Measurements from ENCODE around the gene HIVEP3. TPM values are rescaled to one million over a fixed set of nuclear protein-coding genes. Genes with fewer than 3 reads are reported as not detected.

Gene HIVEP3
- total RNA-seq, 1 donor, result 1.8 TPM

DNA sequence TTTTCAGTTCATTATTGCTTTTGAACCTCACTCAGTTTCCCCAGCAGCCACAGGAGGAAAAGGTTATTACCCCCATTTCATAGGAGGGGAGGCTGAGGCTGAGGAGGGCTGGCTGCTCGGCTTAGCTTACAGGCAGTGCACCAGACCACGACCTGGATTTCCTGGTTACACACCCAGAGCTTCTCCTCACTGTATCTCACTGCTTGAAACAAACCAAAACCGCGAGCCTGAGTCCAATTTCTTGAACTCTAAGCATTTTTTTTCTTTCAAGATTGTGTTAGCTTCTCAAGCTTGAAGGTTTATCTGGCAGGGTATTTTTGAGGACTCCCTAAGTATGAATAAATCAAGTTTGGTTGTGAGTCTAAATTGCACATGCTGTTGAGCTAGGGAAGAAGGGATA lies 245.3 kb downstream of the HIVEP3 start:
- DNase-seq (ENCODE audit: insufficient read length, low spot score, missing footprints), result no peak
- Histone ChIP-seq H2AFZ (ENCODE audit: low read length) (no peak overlapping the region), H3K36me3 (ENCODE audit: insufficient read depth, low read length) (no peaks in the 10 kb centered on the region), H3K79me2 (ENCODE audit: insufficient read depth, low read length) (no peaks in the 10 kb centered on the region), H3K4me2 (ENCODE audit: insufficient read depth, low read length) (peak overlapping the region; percentile 44), H3K27ac (ENCODE audit: low read depth, low read length) (peak overlapping the region; percentile 60), H4K20me1 (ENCODE audit: insufficient read depth, low read length) (no peaks in the 10 kb centered on the region), H3K4me3 (ENCODE audit: insufficient read depth, low read length) (no peak overlapping the region), H3K4me1 (ENCODE audit: insufficient read depth, low read length) (peaks cover 45% of the 10 kb centered on the region), H3K9me3 (ENCODE audit: low read depth, low read length) (no peaks in the 10 kb centered on the region), H3K27me3 (ENCODE audit: insufficient read depth, low read length) (no peaks in the 10 kb centered on the region)
- TF ChIP-seq, protein P1, sequence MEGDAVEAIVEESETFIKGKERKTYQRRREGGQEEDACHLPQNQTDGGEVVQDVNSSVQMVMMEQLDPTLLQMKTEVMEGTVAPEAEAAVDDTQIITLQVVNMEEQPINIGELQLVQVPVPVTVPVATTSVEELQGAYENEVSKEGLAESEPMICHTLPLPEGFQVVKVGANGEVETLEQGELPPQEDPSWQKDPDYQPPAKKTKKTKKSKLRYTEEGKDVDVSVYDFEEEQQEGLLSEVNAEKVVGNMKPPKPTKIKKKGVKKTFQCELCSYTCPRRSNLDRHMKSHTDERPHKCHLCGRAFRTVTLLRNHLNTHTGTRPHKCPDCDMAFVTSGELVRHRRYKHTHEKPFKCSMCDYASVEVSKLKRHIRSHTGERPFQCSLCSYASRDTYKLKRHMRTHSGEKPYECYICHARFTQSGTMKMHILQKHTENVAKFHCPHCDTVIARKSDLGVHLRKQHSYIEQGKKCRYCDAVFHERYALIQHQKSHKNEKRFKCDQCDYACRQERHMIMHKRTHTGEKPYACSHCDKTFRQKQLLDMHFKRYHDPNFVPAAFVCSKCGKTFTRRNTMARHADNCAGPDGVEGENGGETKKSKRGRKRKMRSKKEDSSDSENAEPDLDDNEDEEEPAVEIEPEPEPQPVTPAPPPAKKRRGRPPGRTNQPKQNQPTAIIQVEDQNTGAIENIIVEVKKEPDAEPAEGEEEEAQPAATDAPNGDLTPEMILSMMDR (IDR thresholded peaks at IDR 0.05; ENCODE audit: extremely low read depth, low read depth, low read length), result no peak

DNA sequence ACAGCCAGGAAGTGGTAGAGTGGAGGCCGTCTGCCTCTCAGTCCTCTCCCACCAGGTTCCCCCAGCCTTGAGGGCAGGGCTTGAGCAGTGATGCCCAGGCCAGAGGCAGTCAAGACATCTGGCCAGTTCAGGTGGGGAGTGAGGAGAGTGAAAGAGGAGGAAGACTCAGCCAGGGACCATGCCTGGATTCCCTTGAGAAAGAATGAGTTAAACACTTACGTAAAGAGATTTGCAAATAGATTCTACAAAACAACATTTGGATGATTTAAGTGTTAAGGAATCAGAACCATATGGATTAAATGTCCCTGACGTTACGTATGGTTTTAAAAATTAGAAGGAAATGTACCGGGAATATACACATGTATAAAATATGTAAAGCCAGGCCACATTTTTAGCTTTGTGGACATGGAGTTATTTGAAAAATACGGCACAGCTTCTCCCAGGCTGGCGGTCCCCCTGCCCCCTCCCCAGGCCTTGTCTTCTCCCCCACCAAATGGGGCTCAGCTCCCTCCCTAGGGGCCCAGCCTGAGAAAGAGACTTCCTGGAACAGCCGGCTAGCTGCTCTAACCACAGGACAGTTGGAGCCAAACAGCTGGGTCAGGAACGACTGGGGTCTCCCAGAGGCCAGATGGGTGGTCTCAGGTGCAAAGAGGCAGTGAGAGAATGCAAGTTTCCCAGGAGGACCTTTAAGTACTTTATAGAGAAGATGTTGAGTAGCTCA lies 245.9 kb downstream of the HIVEP3 start:
- Histone ChIP-seq H3K4me2 (ENCODE audit: insufficient read depth, low read length) (peak overlapping the region; percentile 44), H3K27me3 (ENCODE audit: insufficient read depth, low read length) (no peaks in the 10 kb centered on the region)

DNA sequence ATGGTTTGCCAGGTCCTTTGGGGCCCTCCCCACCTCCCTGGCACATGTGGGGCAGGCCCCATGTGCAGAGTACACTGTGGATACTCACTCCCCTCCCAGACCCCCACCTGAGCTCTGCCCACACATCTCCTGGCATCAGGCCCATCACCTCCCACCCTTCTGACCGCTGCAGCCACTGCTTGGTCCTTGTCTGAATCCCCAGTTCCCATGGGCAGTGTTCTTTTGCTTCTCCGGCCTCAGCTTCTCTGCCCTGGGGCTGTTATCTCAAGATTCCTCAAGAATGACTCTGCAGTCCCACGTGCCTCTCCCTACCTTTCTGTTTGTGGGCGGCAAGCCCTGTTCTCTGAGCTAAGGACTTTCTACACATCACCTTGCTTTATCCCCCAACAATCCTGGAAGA lies 246.5 kb downstream of the HIVEP3 start:
- H3K9me3 ChIP-seq (ENCODE audit: low read depth, low read length), result no peaks in the 10 kb centered on the region
- no peak overlapping the region for H3K4me3 ChIP-seq (ENCODE audit: insufficient read depth, low read length)
- H3K27me3 ChIP-seq (ENCODE audit: insufficient read depth, low read length), result no peaks in the 10 kb centered on the region
- H3K27ac ChIP-seq (ENCODE audit: low read depth, low read length), result peak overlapping the region; percentile 60
- peak; percentile 91 for DNase-seq (ENCODE audit: insufficient read length, low spot score, missing footprints)
- no peak overlapping the region for H2AFZ ChIP-seq (ENCODE audit: low read length)
- peak overlapping the region; percentile 44 for H3K4me2 ChIP-seq (ENCODE audit: insufficient read depth, low read length)
- H4K20me1 ChIP-seq (ENCODE audit: insufficient read depth, low read length), result no peaks in the 10 kb centered on the region
- no peaks in the 10 kb centered on the region for H3K36me3 ChIP-seq (ENCODE audit: insufficient read depth, low read length)
- H3K79me2 ChIP-seq (ENCODE audit: insufficient read depth, low read length), result no peaks in the 10 kb centered on the region
- TF ChIP-seq, protein P1 (IDR thresholded peaks at IDR 0.05; ENCODE audit: extremely low read depth, low read depth, low read length), result no peak
- H3K4me1 ChIP-seq (ENCODE audit: insufficient read depth, low read length), result peaks cover 39% of the 10 kb centered on the region

More for the DNA sequence above, 245.9 kb downstream of the HIVEP3 start:
- no peak overlapping the region for H2AFZ ChIP-seq (ENCODE audit: low read length)
- no peaks in the 10 kb centered on the region for H4K20me1 ChIP-seq (ENCODE audit: insufficient read depth, low read length)
- no peaks in the 10 kb centered on the region for H3K36me3 ChIP-seq (ENCODE audit: insufficient read depth, low read length)
- H3K4me3 ChIP-seq (ENCODE audit: insufficient read depth, low read length), result no peak overlapping the region
- peaks cover 39% of the 10 kb centered on the region for H3K4me1 ChIP-seq (ENCODE audit: insufficient read depth, low read length)
- DNase-seq (ENCODE audit: insufficient read length, low spot score, missing footprints), result no peak
- H3K9me3 ChIP-seq (ENCODE audit: low read depth, low read length), result no peaks in the 10 kb centered on the region
- no peaks in the 10 kb centered on the region for H3K79me2 ChIP-seq (ENCODE audit: insufficient read depth, low read length)
- TF ChIP-seq, protein P1 (IDR thresholded peaks at IDR 0.05; ENCODE audit: extremely low read depth, low read depth, low read length), result no peak
- H3K27ac ChIP-seq (ENCODE audit: low read depth, low read length), result peak overlapping the region; percentile 60

DNA sequence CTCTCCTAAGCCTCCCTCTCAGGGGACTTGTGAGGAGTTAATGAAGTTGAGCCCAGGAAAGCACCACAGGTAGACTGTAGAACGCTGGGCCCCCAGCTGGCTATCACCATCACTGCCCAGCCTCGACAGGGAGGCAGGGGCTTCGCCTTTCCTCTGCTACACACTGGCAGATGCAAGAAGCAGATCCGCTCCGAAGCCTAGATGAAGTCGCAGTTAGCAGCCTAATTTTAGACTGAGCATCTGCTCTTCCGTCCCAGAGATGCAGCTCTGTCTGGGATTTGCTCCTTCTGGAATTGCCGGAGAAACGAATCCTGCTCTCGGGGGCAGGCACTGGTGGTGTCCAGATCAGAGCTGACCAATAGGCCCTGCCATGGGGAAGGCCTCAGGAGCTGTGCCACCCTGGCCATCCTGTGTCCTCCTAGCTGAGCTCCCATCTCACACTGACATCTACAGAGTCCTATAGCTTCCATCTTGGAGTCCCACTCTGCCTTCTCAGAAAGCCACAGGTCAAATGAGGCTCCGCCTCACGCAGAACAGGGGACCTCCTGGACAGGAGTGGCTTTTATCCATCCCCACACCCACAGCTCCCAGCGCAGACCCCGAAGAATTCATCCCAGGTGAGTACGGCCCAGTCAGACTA lies 247.5 kb downstream of the HIVEP3 start:
- TF ChIP-seq, protein P1 (IDR thresholded peaks at IDR 0.05; ENCODE audit: extremely low read depth, low read depth, low read length), result no peak
- Histone ChIP-seq H3K9me3 (ENCODE audit: low read depth, low read length) (no peaks in the 10 kb centered on the region), H3K27ac (ENCODE audit: low read depth, low read length) (peak overlapping the region; percentile 37)

More for the DNA sequence above, 247.5 kb downstream of the HIVEP3 start:
- H3K79me2 ChIP-seq (ENCODE audit: insufficient read depth, low read length), result no peaks in the 10 kb centered on the region
- H3K4me2 ChIP-seq (ENCODE audit: insufficient read depth, low read length), result no peak overlapping the region
- no peak overlapping the region for H3K4me3 ChIP-seq (ENCODE audit: insufficient read depth, low read length)
- H3K27me3 ChIP-seq (ENCODE audit: insufficient read depth, low read length), result no peaks in the 10 kb centered on the region
- H4K20me1 ChIP-seq (ENCODE audit: insufficient read depth, low read length), result no peaks in the 10 kb centered on the region
- no peak overlapping the region for H2AFZ ChIP-seq (ENCODE audit: low read length)
- peaks cover 45% of the 10 kb centered on the region for H3K4me1 ChIP-seq (ENCODE audit: insufficient read depth, low read length)
- DNase-seq (ENCODE audit: insufficient read length, low spot score, missing footprints), result no peak
- no peaks in the 10 kb centered on the region for H3K36me3 ChIP-seq (ENCODE audit: insufficient read depth, low read length)

Measured in osteoblast (primary cell).